GM19452 (cell line): ENCODE results near the gene LTB.

ENCODE experiments used
- ATAC-seq: cut with Tn5 transposase; IDR thresholded peaks from one replicate; pipeline ENCODE4 v1.9.1; 2021; ENCODE audit not compliant: unreplicated experiment

LTB gene

GRCh38 chr6:31531771-31532643 lies 50.2 kb downstream of the LTB start:
- ATAC-seq = no peak

GRCh38 chr6:31531162-31531561 lies 51.1 kb downstream of the LTB start:
- ATAC-seq = no peak

- ATAC-seq = no peak
Measured at GRCh38 chr6:31530659-31531058, 51.6 kb downstream of the LTB start.
